ENCODE data around the gene HPCAL4. TPM values are rescaled to one million over a fixed set of nuclear protein-coding genes. Genes with fewer than 3 reads are reported as not detected.
A peak's percentile ranks its signal among the peaks of the same experiment; 100 is the strongest.

Gene HPCAL4
- total RNA-seq, 1 donor from 2014 or later: 0.13 TPM

DNA sequence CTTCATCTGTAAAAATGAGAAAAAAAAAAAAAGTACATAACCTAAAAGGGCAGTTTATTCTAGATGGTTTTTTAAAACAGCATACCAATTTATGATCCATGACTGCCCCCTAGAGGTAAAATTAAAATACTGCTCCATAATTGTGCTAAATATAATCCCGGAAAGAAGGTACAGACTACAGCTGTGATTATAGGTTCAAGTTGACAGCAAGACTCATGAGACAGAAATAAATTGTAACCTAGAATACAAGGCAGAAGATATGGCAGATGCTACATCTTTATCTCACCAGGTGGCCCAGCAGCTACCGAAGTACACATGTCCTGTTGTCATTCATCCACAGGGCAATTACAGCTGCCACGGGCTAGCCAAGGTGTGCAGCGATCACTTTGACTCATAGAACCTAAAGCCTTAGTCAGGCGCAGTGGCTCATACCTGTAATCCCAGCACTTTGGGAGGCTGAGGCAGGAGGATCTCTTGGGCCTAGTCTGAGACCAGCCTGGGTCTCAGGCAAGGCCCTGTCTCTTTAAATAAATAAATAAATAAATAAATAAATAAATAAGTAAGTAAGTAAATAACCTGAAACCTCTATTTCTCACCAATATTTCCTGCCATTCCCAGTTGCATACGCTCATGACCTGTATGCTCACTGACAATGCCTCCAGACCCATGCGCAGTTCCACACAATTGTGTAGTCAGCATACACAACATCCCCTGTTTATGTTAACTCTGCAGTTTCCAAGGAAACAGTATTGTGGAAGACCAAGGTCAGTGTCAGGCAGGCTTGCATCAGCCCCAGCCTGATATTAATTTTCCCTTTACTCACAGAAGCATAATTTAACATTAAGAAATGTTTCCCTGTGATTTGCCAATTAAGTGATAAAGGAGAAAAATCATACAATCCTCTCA, 29.1 kb upstream of the HPCAL4 start:
- Histone ChIP-seq H3K9ac (no peak overlapping the region), H3K27ac (no peak overlapping the region), H3K36me3 (no peaks in the 10 kb centered on the region), H3F3A (ENCODE audit: low read depth) (no peaks in the 10 kb centered on the region), H3K27me3 (peaks cover 99% of the 10 kb centered on the region), H3K4me2 (no peak overlapping the region), H3K9me3 (ENCODE audit: low read depth) (no peaks in the 10 kb centered on the region), H3K4me3 (no peak overlapping the region), H3K4me1 (no peaks in the 10 kb centered on the region), H2AFZ (replicated peaks) (no peak overlapping the region), H4K20me1 (ENCODE audit: low read depth) (no peaks in the 10 kb centered on the region), H3K79me2 (ENCODE audit: low read depth) (no peaks in the 10 kb centered on the region)
- H3K36me3 Mint-ChIP-seq: no peaks in the 10 kb centered on the region
- peak overlapping the region; percentile 17 for H3K4me3 Mint-ChIP-seq
- TF ChIP-seq, protein P1, sequence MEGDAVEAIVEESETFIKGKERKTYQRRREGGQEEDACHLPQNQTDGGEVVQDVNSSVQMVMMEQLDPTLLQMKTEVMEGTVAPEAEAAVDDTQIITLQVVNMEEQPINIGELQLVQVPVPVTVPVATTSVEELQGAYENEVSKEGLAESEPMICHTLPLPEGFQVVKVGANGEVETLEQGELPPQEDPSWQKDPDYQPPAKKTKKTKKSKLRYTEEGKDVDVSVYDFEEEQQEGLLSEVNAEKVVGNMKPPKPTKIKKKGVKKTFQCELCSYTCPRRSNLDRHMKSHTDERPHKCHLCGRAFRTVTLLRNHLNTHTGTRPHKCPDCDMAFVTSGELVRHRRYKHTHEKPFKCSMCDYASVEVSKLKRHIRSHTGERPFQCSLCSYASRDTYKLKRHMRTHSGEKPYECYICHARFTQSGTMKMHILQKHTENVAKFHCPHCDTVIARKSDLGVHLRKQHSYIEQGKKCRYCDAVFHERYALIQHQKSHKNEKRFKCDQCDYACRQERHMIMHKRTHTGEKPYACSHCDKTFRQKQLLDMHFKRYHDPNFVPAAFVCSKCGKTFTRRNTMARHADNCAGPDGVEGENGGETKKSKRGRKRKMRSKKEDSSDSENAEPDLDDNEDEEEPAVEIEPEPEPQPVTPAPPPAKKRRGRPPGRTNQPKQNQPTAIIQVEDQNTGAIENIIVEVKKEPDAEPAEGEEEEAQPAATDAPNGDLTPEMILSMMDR (IDR thresholded peaks at IDR 0.05): peak; percentile 91
- no peak for TF ChIP-seq EZH2phosphoT487 (IDR thresholded peaks at IDR 0.05)
- no peaks in the 10 kb centered on the region for H3K9me3 Mint-ChIP-seq
- H3K27ac Mint-ChIP-seq: no peak overlapping the region
- DNase-seq (ENCODE audit: low spot score): peak; percentile 51
- H3K27me3 Mint-ChIP-seq (ENCODE audit: insufficient read depth, low read depth): peaks cover 24% of the 10 kb centered on the region
- H3K4me1 Mint-ChIP-seq: peaks cover 3% of the 10 kb centered on the region

DNA sequence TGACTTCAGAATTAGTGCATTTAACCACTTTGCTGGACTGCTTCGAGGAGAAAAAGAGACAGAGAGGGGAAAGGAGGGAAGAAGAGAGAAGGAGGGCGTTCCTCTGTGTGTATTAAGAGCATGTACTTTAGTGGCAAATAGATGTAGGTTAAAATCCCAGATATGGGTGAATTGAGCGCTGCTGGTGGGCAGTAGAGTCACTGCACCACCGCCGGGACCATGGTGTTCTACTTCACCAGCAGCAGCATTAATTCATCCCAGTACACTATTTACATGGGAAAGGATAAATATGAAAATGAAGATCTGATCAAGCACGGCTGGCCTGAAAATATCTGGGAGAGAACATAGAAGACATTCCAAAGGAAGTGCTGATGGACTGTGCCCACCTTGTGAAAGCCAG, 26.6 kb upstream of the HPCAL4 start:
- no peak for DNase-seq (ENCODE audit: low spot score)
- peaks cover 26% of the 10 kb centered on the region for H3K27me3 Mint-ChIP-seq (ENCODE audit: insufficient read depth, low read depth)
- H3K79me2 ChIP-seq (ENCODE audit: low read depth): no peaks in the 10 kb centered on the region
- no peak overlapping the region for H3K4me3 ChIP-seq
- no peak overlapping the region for H3K9ac ChIP-seq
- no peak overlapping the region for H3K27ac ChIP-seq
- TF ChIP-seq EZH2 (IDR thresholded peaks at IDR 0.05): no peak
- TF ChIP-seq, protein P1 (IDR thresholded peaks at IDR 0.05): peak; percentile 10
- H3K4me1 ChIP-seq: no peaks in the 10 kb centered on the region
- H3K4me1 Mint-ChIP-seq: peaks cover 5% of the 10 kb centered on the region
- no peaks in the 10 kb centered on the region for H3K9me3 ChIP-seq (ENCODE audit: low read depth)
- no peak overlapping the region for H3K4me3 Mint-ChIP-seq
- H3K27me3 ChIP-seq: peaks cover 99% of the 10 kb centered on the region
- no peak overlapping the region for H3K4me2 ChIP-seq
- H2AFZ ChIP-seq (replicated peaks): no peak overlapping the region
- no peaks in the 10 kb centered on the region for H3K36me3 ChIP-seq
- H3K36me3 Mint-ChIP-seq: no peaks in the 10 kb centered on the region
- no peaks in the 10 kb centered on the region for H4K20me1 ChIP-seq (ENCODE audit: low read depth)
- no peaks in the 10 kb centered on the region for H3K9me3 Mint-ChIP-seq
- H3K27ac Mint-ChIP-seq: no peak overlapping the region
- no peaks in the 10 kb centered on the region for H3F3A ChIP-seq (ENCODE audit: low read depth)

DNA sequence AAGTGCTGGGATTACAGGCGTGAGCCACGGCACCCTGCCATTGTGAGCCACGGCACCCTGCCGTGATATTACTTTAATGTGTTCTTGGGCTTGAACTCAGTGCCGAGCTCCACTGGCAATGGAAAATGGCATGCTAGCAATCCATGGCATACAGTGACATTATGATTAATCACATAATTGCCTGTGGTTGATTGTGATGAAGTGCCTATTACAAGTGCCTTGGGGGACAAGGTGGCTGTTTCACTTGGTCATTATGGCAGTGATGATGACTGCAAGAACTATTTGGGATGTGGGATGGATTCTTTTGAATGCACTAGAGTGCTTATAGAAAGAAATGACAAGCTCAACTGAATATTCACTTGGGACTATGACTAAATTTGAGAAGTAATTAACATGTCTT, 22.3 kb upstream of the HPCAL4 start:
- Histone ChIP-seq H3K4me1 (peaks cover 19% of the 10 kb centered on the region), H2AFZ (replicated peaks) (no peak overlapping the region), H3K79me2 (ENCODE audit: low read depth) (no peaks in the 10 kb centered on the region), H3K27me3 (peaks cover 99% of the 10 kb centered on the region), H3K9ac (no peak overlapping the region), H3K27ac (no peak overlapping the region), H3K9me3 (ENCODE audit: low read depth) (no peaks in the 10 kb centered on the region), H3K36me3 (no peaks in the 10 kb centered on the region), H3K4me3 (no peak overlapping the region), H4K20me1 (ENCODE audit: low read depth) (no peaks in the 10 kb centered on the region), H3K4me2 (no peak overlapping the region), H3F3A (ENCODE audit: low read depth) (peaks cover 20% of the 10 kb centered on the region)
- peaks cover 19% of the 10 kb centered on the region for H3K27me3 Mint-ChIP-seq (ENCODE audit: insufficient read depth, low read depth)
- TF ChIP-seq, protein P1 (IDR thresholded peaks at IDR 0.05): no peak
- TF ChIP-seq EZH2 (IDR thresholded peaks at IDR 0.05) (no peak), EZH2phosphoT487 (IDR thresholded peaks at IDR 0.05) (no peak)
- H3K36me3 Mint-ChIP-seq: no peaks in the 10 kb centered on the region
- DNase-seq (ENCODE audit: low spot score): no peak
- no peak overlapping the region for H3K4me3 Mint-ChIP-seq
- peaks cover 19% of the 10 kb centered on the region for H3K4me1 Mint-ChIP-seq
- H3K9me3 Mint-ChIP-seq: no peaks in the 10 kb centered on the region
- no peak overlapping the region for H3K27ac Mint-ChIP-seq

All from neural progenitor cell (in vitro differentiated cells).